GM12878 (cell line): ENCODE results near the gene VAC14. TPM values are rescaled to one million over a fixed set of nuclear protein-coding genes. Genes with fewer than 3 reads are reported as not detected.

Experiments used
- ATAC-seq: fragments of 200-7000 bp; cut with Tn5 transposase; 3 replicates; pipeline ENCODE4 v1.9.1; 2020; ENCODE audit warnings: mild to moderate bottlenecking, moderate library complexity
- BruUV-seq: library from RNA; stranded (reverse); fragments of 400-500 nt; replicated peaks from 2 replicates; lab custom pipeline; 2021; lab: Mats Ljungman, UMichigan
- CTCF ChIA-PET: fragments of 300-600 bp; sonication (Branson Sonifier 250); formaldehyde crosslinking; extraction: SDS; loops from one replicate; lab custom pipeline; 2021; ENCODE audit warnings: inconsistent platforms; lab: Yijun Ruan, JAX
- POLR2A ChIA-PET: fragments of 350-600 bp; formaldehyde crosslinking; extraction: SDS; loops from one replicate; lab custom pipeline; 2021; ENCODE audit warnings: inconsistent platforms; lab: Charles Lee
- RAD21 ChIA-PET: fragments of 300-600 bp; sonication (Branson Sonifier 250); formaldehyde crosslinking; loops from one replicate; lab custom pipeline; 2023; ENCODE audit warnings: antibody characterized with exemption; ENCODE audit not compliant: unreplicated experiment; lab: Charles Lee
- SMC1A ChIA-PET: fragments of 300-600 bp; sonication (Branson Sonifier 250); formaldehyde crosslinking; loops from one replicate; lab custom pipeline; 2023; ENCODE audit not compliant: unreplicated experiment, uncharacterized antibody; lab: Charles Lee
- DNase-seq: peaks from one replicate; pipeline ENCODE4 v3.0.0-alpha.2; 2011; ENCODE audit warnings: low read depth, low spot score
- FAIRE-seq: peaks from 3 replicates; lab custom pipeline; 2011; peaks lifted over from hg19 to GRCh38; lab: Jason Lieb, UNC
- H2AFZ ChIP-seq: 2 replicates; pipeline ENCODE4 v1.6.0; 2011; ENCODE audit warnings: low read depth, low read length, control low read depth; ENCODE audit not compliant: control insufficient read depth
- H3K27ac ChIP-seq: 2 replicates; pipeline ENCODE4 v1.5.1; 2011; ENCODE audit warnings: control low read depth; ENCODE audit not compliant: control insufficient read depth, insufficient read depth
- H3K27me3 ChIP-seq, 2 experiments: replicated peaks in 1 of 2; 2 replicates each; pipeline versions ENCODE4 v1.6.0 to v1.6.1; 2011; ENCODE audit warnings: low read length in 1 of 2; ENCODE audit not compliant: control insufficient read depth in 2 of 2, insufficient read depth in 2 of 2
- H3K36me3 ChIP-seq, 2 experiments: 2 replicates each; pipeline ENCODE4 v1.5.1; 2011; ENCODE audit warnings: low read length in 1 of 2; ENCODE audit not compliant: control insufficient read depth in 2 of 2, insufficient read depth in 2 of 2
- H3K4me1 ChIP-seq: 2 replicates; pipeline ENCODE4 v1.6.1; 2011; ENCODE audit warnings: mild to moderate bottlenecking, low read length, moderate library complexity, mixed read lengths; ENCODE audit not compliant: control insufficient read depth, insufficient read depth
- H3K4me2 ChIP-seq: 2 replicates; pipeline ENCODE4 v1.6.0; 2011; ENCODE audit warnings: control low read depth; ENCODE audit not compliant: control insufficient read depth, insufficient read depth
- H3K4me3 ChIP-seq: fragments of 200-600 bp; sonication (generic); 2 replicates; pipeline ENCODE4 v1.5.1; 2016
- H3K79me2 ChIP-seq: 2 replicates; pipeline ENCODE4 v1.6.0; 2011; ENCODE audit warnings: low read length; ENCODE audit not compliant: control insufficient read depth, insufficient read depth
- H3K9ac ChIP-seq: 2 replicates; pipeline ENCODE4 v1.8.0; 2011; ENCODE audit warnings: low read length, control low read depth, mixed read lengths; ENCODE audit not compliant: control insufficient read depth, insufficient read depth
- H3K9me3 ChIP-seq: replicated peaks from 3 replicates; pipeline ENCODE4 v1.5.1; 2011; ENCODE audit warnings: mild to moderate bottlenecking, low read length; ENCODE audit not compliant: control insufficient read depth, insufficient read depth
- H4K20me1 ChIP-seq: 2 replicates; pipeline ENCODE4 v1.6.0; 2011; ENCODE audit not compliant: control insufficient read depth, insufficient read depth
- ESRRA ChIP-seq: IDR thresholded peaks from 2 replicates; pipeline ENCODE4 v1.6.1; 2012; ENCODE audit warnings: mild to moderate bottlenecking, low read length, improper control_type of control experiment
- FOXK2 ChIP-seq: fragments of 450-650 bp; IDR thresholded peaks from 2 replicates; pipeline ENCODE4 v1.6.1; 2017; ENCODE audit warnings: mild to moderate bottlenecking, moderate library complexity
- FOXM1 ChIP-seq: IDR thresholded peaks from 2 replicates; pipeline ENCODE4 v1.6.1; 2012; ENCODE audit warnings: low read depth, mild to moderate bottlenecking, inconsistent platforms, low read length, moderate library complexity
- TAF1 ChIP-seq: IDR thresholded peaks from 2 replicates; pipeline ENCODE4 v1.6.1; 2011; ENCODE audit warnings: mild to moderate bottlenecking, low read depth, low read length, borderline replicate concordance
- WGBS: methylation state at CpG from one replicate; pipeline ENCODE4 v1.1.6; 2016; ENCODE audit warnings: low lambda C conversion rate; ENCODE audit not compliant: insufficient replicate concordance, insufficient coverage; ENCODE audit errors: missing lambda C conversion rate; 5-methylcytosine and 5-hydroxymethylcytosine counted together
- in situ Hi-C: fragments of 300-500 bp; cut with MboI; formaldehyde crosslinking; loops from 9 replicates; pipeline ENCODE4 v1.14.3; 2018; ENCODE audit warnings: mixed read lengths
- intact Hi-C: fragments of 100-400 bp; cut with micrococcal nuclease; formaldehyde crosslinking; loops from one replicate; pipeline ENCODE4 v1.14.2; 2022; ENCODE audit not compliant: unreplicated experiment
- polyA plus RNA-seq, 11 experiments: library from polyadenylated mRNA; depleted of rRNA in 4 of 11; unstranded in 6 of 11; stranded (reverse) in 5 of 11; fragments of >200 nt; fragmentation: Nextera tagmentation in 4 of 11; fragmentation: Illumina TruSeq in 1 of 11; extraction: Ambion mirVana in 4 of 11; extraction: Trizol in 1 of 11; gene quantifications; 1 replicate in 1 of 11; 2 replicates in 10 of 11; pipeline versions ENCODE4 v1.2.1 to v1.2.3, GENCODE V29; 2011 to 2016; ENCODE audit warnings: inconsistent platforms in 2 of 11, missing spikeins in 2 of 11, low read depth in 1 of 11
- total RNA-seq, 4 experiments: library from RNA; depleted of rRNA in 3 of 4; stranded (reverse); fragments of >200 nt in 3 of 4; fragmentation: Illumina TruSeq in 1 of 4; extraction: Trizol in 1 of 4; gene quantifications; 2 replicates each; pipeline versions ENCODE4 v1.2.1 to v1.2.3, GENCODE V29; 2013 to 2021
- TF ChIP-seq, protein P1 (sequence below): fragments of 450-650 bp; IDR thresholded peaks from 2 replicates; pipeline ENCODE4 v1.6.1; 2017; ENCODE audit warnings: borderline replicate concordance
- TF ChIP-seq, protein P2 (sequence below): IDR thresholded peaks from 2 replicates; pipeline ENCODE4 v1.6.1; 2011; ENCODE audit warnings: low read depth, low read length, improper control_type of control experiment, borderline replicate concordance
- TF ChIP-seq, protein P3 (sequence below): fragments of 150-350 bp; IDR thresholded peaks from 2 replicates; pipeline ENCODE4 v1.6.1; 2016; ENCODE audit warnings: low read depth, low read length
- TF ChIP-seq, protein P4 (sequence below): fragments of 450-650 bp; formaldehyde crosslinking; IDR thresholded peaks from 2 replicates; pipeline ENCODE4 v1.4.0; 2020; ENCODE audit warnings: mild to moderate bottlenecking, moderate library complexity

VAC14 gene
- total and polyA plus RNA-seq, 10 of the 15 experiments (the other 5 are each of a cell fraction or from before 2014, with no cell fraction given), result 1.3 to 45.5 (median 25.5) TPM

- H3K9ac ChIP-seq, result no peak overlapping the region
- ChIA-PET SMC1A (no interaction called here), CTCF (no interaction called here), POLR2A (no interaction called here), RAD21 (no interaction called here)
- intact Hi-C loops, result no loop called here
- no peak for FAIRE-seq
- no peak overlapping the region for H3K4me2 ChIP-seq
- H3K4me1 ChIP-seq, result no peaks in the 10 kb centered on the region
- peaks cover 3 to 10% of the 10 kb centered on the region in 2 experiments; a peak in 3 of 4 replicates for H3K36me3 ChIP-seq
- no peak overlapping the region for H2AFZ ChIP-seq
- no peaks in the 10 kb centered on the region for H4K20me1 ChIP-seq
- BruUV-seq, result no TSS peak
- H3K9me3 ChIP-seq, result no peaks in the 10 kb centered on the region
- WGBS, result 99% methylated on average over 9 of the region's 9 CpGs
- DNase-seq, result no peak
- no peak overlapping the region for H3K27ac ChIP-seq
- no peak for ATAC-seq
- H3K27me3 ChIP-seq, result no peaks in the 10 kb centered on the region
- H3K79me2 ChIP-seq, result no peaks in the 10 kb centered on the region
- in situ Hi-C loops, result no loop called here
- TF ChIP-seq, protein P1, sequence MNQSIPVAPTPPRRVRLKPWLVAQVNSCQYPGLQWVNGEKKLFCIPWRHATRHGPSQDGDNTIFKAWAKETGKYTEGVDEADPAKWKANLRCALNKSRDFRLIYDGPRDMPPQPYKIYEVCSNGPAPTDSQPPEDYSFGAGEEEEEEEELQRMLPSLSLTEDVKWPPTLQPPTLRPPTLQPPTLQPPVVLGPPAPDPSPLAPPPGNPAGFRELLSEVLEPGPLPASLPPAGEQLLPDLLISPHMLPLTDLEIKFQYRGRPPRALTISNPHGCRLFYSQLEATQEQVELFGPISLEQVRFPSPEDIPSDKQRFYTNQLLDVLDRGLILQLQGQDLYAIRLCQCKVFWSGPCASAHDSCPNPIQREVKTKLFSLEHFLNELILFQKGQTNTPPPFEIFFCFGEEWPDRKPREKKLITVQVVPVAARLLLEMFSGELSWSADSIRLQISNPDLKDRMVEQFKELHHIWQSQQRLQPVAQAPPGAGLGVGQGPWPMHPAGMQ, result no peak
- no peak overlapping the region for H3K4me3 ChIP-seq
These were observed 41.3 kb downstream of the VAC14 start for GRCh38 chr16:70759666-70760065.

- H3K9ac ChIP-seq, result no peak overlapping the region
- TF ChIP-seq, protein P2, sequence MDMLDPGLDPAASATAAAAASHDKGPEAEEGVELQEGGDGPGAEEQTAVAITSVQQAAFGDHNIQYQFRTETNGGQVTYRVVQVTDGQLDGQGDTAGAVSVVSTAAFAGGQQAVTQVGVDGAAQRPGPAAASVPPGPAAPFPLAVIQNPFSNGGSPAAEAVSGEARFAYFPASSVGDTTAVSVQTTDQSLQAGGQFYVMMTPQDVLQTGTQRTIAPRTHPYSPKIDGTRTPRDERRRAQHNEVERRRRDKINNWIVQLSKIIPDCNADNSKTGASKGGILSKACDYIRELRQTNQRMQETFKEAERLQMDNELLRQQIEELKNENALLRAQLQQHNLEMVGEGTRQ, result no peak
- TF ChIP-seq ESRRA (no peak), FOXM1 (no peak), TAF1 (no peak), FOXK2 (no peak)
- TF ChIP-seq, protein P3, sequence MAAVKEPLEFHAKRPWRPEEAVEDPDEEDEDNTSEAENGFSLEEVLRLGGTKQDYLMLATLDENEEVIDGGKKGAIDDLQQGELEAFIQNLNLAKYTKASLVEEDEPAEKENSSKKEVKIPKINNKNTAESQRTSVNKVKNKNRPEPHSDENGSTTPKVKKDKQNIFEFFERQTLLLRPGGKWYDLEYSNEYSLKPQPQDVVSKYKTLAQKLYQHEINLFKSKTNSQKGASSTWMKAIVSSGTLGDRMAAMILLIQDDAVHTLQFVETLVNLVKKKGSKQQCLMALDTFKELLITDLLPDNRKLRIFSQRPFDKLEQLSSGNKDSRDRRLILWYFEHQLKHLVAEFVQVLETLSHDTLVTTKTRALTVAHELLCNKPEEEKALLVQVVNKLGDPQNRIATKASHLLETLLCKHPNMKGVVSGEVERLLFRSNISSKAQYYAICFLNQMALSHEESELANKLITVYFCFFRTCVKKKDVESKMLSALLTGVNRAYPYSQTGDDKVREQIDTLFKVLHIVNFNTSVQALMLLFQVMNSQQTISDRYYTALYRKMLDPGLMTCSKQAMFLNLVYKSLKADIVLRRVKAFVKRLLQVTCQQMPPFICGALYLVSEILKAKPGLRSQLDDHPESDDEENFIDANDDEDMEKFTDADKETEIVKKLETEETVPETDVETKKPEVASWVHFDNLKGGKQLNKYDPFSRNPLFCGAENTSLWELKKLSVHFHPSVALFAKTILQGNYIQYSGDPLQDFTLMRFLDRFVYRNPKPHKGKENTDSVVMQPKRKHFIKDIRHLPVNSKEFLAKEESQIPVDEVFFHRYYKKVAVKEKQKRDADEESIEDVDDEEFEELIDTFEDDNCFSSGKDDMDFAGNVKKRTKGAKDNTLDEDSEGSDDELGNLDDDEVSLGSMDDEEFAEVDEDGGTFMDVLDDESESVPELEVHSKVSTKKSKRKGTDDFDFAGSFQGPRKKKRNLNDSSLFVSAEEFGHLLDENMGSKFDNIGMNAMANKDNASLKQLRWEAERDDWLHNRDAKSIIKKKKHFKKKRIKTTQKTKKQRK, result no peak
- TF ChIP-seq, protein P4, sequence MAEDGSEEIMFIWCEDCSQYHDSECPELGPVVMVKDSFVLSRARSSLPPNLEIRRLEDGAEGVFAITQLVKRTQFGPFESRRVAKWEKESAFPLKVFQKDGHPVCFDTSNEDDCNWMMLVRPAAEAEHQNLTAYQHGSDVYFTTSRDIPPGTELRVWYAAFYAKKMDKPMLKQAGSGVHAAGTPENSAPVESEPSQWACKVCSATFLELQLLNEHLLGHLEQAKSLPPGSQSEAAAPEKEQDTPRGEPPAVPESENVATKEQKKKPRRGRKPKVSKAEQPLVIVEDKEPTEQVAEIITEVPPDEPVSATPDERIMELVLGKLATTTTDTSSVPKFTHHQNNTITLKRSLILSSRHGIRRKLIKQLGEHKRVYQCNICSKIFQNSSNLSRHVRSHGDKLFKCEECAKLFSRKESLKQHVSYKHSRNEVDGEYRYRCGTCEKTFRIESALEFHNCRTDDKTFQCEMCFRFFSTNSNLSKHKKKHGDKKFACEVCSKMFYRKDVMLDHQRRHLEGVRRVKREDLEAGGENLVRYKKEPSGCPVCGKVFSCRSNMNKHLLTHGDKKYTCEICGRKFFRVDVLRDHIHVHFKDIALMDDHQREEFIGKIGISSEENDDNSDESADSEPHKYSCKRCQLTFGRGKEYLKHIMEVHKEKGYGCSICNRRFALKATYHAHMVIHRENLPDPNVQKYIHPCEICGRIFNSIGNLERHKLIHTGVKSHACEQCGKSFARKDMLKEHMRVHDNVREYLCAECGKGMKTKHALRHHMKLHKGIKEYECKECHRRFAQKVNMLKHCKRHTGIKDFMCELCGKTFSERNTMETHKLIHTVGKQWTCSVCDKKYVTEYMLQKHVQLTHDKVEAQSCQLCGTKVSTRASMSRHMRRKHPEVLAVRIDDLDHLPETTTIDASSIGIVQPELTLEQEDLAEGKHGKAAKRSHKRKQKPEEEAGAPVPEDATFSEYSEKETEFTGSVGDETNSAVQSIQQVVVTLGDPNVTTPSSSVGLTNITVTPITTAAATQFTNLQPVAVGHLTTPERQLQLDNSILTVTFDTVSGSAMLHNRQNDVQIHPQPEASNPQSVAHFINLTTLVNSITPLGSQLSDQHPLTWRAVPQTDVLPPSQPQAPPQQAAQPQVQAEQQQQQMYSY (CRISPR knock-in tag), result no peak
These were observed 42.2 kb downstream of the VAC14 start for GRCh38 chr16:70758786-70759185.

More at GRCh38 chr16:70758786-70759185, 42.2 kb downstream of the VAC14 start:
- no peak for DNase-seq
- no peak for ATAC-seq
- H3K27ac ChIP-seq, result no peak overlapping the region
- intact Hi-C loops, result no loop called here
- ChIA-PET SMC1A (no interaction called here), POLR2A (no interaction called here), RAD21 (no interaction called here), CTCF (no interaction called here)
- H3K4me2 ChIP-seq, result no peak overlapping the region
- no peaks in the 10 kb centered on the region for H3K27me3 ChIP-seq
- no peaks in the 10 kb centered on the region for H3K4me1 ChIP-seq
- no peak overlapping the region for H3K4me3 ChIP-seq
- WGBS, result 96% methylated on average over 10 of the region's 10 CpGs
- H2AFZ ChIP-seq, result no peak overlapping the region
- in situ Hi-C loops, result no loop called here
- no peaks in the 10 kb centered on the region for H3K9me3 ChIP-seq
- H3K79me2 ChIP-seq, result no peaks in the 10 kb centered on the region
- H4K20me1 ChIP-seq, result no peaks in the 10 kb centered on the region
- FAIRE-seq, result no peak
- BruUV-seq, result no TSS peak
- H3K36me3 ChIP-seq, result peaks cover 0 to 10% of the 10 kb centered on the region in 2 experiments; a peak in 3 of 4 replicates
